Testis (tissue), 3 donors: ENCODE results near the gene PROK1. TPM values are rescaled to one million over a fixed set of nuclear protein-coding genes. Genes with fewer than 3 reads are reported as not detected.
"Not testable (repeated sequence)": the region's sequence is repeated elsewhere in the genome, so short reads cannot be mapped to it uniquely, and the experiment has no call there.

Experiments
- DNase-seq: peaks from one replicate; pipeline ENCODE4 v3.0.0-alpha.2; 2019
- H3K27ac ChIP-seq, 2 donors: fragments of 200-600 bp; sonication (generic); one replicate each; pipeline ENCODE4 v1.5.1; 2019
- H3K27me3 ChIP-seq: fragments of 200-600 bp; sonication (generic); one replicate; pipeline ENCODE4 v1.5.1; 2019
- H3K36me3 ChIP-seq: fragments of 200-600 bp; sonication (generic); one replicate; pipeline ENCODE4 v1.5.1; 2017; ENCODE audit warnings: low read depth; ENCODE audit errors: missing control alignments
- H3K4me1 ChIP-seq: fragments of 200-600 bp; sonication (generic); one replicate; pipeline ENCODE4 v1.5.1; 2019
- H3K4me3 ChIP-seq, 2 donors: fragments of 200-600 bp; sonication (generic); one replicate each; pipeline ENCODE4 v1.5.1; 2017 to 2019
- H3K9me3 ChIP-seq: fragments of 200-600 bp; sonication (generic); one replicate; pipeline ENCODE4 v1.5.1; 2017
- POLR2A ChIP-seq: fragments of 450-650 bp; IDR thresholded peaks from one replicate; pipeline ENCODE4 v1.6.1; 2017; ENCODE audit warnings: antibody characterized with exemption, mild to moderate bottlenecking, moderate library complexity
- WGBS, 2 donors: methylation state at CpG; one replicate each; pipeline ENCODE4 v1.1.5; 2018; 5-methylcytosine and 5-hydroxymethylcytosine counted together
- intact Hi-C: fragments of 100-400 bp; cut with DNase I; formaldehyde crosslinking; loops from one replicate; pipeline ENCODE4 v1.15.1; 2023; ENCODE audit warnings: low total_unique reads
- polyA plus RNA-seq: library from polyadenylated mRNA; stranded (reverse); fragments of 350-450 nt; fragmentation: Illumina TruSeq; extraction: RNeasy Lipid Tissue Mini Kit (QIAGEN cat#74804); gene quantifications from one replicate; pipeline ENCODE4 v1.2.3, GENCODE V29; 2014; ENCODE audit warnings: low read depth, low replicate concordance; ENCODE audit not compliant: insufficient read depth
- total RNA-seq, 2 donors: library from RNA; depleted of rRNA; stranded (reverse); fragments of >200 nt; gene quantifications; one replicate each; pipeline ENCODE4 v1.2.3, GENCODE V29; 2016
- TF ChIP-seq, protein P1 (sequence below), 3 experiments: fragments of 450-650 bp in 2 of 3; fragments of 200-600 bp in 1 of 3; sonication (generic) in 1 of 3; IDR thresholded peaks; one replicate each; pipeline ENCODE4 v1.5.1; 2016 to 2019; ENCODE audit warnings: antibody characterized with exemption in 3 of 3, mild to moderate bottlenecking in 2 of 3, moderate library complexity in 1 of 3

PROK1 gene
- total and polyA plus RNA-seq, 3 donors from 2014 or later: 50.4 to 85.5 (median 70.6) TPM

DNA sequence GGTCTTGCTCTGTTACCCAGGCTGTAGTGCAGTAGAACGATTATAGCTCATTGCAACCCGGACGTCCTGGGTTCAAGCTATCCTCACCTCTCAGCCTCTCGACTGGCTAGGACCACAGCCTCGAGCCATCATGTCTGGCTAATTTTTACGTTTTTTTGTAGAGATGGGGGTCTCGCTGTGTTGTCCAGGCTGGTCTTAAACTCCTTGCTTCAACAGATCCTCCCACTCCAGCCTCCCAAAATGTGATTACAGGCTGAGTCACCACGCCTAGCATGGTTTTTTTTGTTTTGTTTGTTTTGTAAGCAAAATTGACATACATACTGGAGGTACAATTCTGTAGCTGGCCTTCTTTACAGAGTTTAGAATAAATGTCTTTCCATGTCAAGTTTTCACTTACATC, 42.5 kb upstream of the PROK1 start:
- Histone ChIP-seq H3K27ac (no peak overlapping the region), H3K36me3 (no peaks in the 10 kb centered on the region), H3K27me3 (no peaks in the 10 kb centered on the region), H3K4me1 (peaks cover 24% of the 10 kb centered on the region), H3K9me3 (no peaks in the 10 kb centered on the region), H3K4me3 (peak overlapping the region in 1 of 2 donors; percentile 90)
- WGBS, 2 donors: 52 to 71% methylated on average over 8 of the region's 8 CpGs
- DNase-seq: no peak
- intact Hi-C loops: loop anchor here (10.0 kb wide), 1 partner anchor 64 kb away; no protein-coding TSS in a partner anchor
- TF ChIP-seq, protein P1, sequence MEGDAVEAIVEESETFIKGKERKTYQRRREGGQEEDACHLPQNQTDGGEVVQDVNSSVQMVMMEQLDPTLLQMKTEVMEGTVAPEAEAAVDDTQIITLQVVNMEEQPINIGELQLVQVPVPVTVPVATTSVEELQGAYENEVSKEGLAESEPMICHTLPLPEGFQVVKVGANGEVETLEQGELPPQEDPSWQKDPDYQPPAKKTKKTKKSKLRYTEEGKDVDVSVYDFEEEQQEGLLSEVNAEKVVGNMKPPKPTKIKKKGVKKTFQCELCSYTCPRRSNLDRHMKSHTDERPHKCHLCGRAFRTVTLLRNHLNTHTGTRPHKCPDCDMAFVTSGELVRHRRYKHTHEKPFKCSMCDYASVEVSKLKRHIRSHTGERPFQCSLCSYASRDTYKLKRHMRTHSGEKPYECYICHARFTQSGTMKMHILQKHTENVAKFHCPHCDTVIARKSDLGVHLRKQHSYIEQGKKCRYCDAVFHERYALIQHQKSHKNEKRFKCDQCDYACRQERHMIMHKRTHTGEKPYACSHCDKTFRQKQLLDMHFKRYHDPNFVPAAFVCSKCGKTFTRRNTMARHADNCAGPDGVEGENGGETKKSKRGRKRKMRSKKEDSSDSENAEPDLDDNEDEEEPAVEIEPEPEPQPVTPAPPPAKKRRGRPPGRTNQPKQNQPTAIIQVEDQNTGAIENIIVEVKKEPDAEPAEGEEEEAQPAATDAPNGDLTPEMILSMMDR (IDR thresholded peaks at IDR 0.05): no peak
- TF ChIP-seq POLR2A: no peak

DNA sequence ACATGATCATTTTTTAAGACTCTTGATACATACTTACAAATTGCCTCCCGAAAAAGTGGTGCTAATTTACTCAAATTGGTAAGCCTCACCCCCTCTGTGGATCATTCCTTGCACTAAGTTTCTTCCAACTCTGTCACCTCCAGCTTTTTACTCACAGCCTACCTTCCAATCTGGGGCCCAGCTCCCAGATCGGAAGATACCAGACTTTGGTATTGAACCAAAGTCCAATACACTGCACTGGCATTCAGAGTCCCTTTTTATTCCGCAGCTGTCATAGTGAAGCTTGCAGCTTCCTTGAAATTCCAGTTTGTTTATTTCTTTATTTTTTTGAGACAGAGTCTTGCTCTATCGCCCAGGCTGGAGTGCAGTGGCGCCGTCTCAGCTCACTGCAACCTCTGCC, 41.6 kb upstream of the PROK1 start:
- Histone ChIP-seq H3K9me3 (no peaks in the 10 kb centered on the region), H3K36me3 (no peaks in the 10 kb centered on the region), H3K4me3 (no peak overlapping the region), H3K4me1 (peaks cover 31% of the 10 kb centered on the region), H3K27me3 (no peaks in the 10 kb centered on the region), H3K27ac (no peak overlapping the region)
- WGBS, 2 donors: 81 to 83% methylated on average over 6 of the region's 6 CpGs
- no peak for TF ChIP-seq POLR2A
- TF ChIP-seq, protein P1 (IDR thresholded peaks at IDR 0.05): no peak
- intact Hi-C loops: loop anchor here (10.0 kb wide), 1 partner anchor 65 kb away; no protein-coding TSS in a partner anchor
- no peak for DNase-seq

DNA sequence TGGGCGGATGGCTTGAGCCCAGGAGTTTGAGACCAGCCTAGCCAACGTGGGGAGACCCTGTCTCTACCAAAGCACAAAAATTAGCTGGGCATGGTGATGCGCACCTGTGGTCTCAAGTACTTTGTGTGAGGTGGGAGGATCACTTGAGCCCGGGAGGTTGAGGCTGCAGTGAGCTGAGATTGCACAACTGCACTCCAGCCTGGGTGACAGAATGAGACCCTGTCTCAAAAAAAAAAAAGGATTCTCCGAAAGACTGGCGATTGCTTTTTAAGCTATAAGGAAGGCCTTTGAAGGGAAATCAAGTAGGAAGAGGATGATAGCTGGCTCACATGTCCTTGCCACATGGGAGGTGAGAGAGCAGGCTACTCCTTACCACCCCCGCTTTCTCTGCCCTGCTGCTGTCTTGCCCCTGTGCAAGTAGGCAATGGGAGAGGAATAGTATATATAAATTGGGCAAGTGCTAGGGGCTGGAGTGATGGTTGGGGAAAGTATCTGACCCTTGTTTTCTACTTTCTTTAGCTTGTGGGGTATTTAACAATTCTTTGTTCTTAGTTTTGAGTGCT, 39.7 kb upstream of the PROK1 start:
- H3K36me3 ChIP-seq: no peaks in the 10 kb centered on the region
- H3K4me3 ChIP-seq: no peak overlapping the region
- intact Hi-C loops: no loop called here
- H3K27me3 ChIP-seq: no peaks in the 10 kb centered on the region
- TF ChIP-seq, protein P1 (IDR thresholded peaks at IDR 0.05): no peak
- no peak for TF ChIP-seq POLR2A
- peaks cover 44% of the 10 kb centered on the region for H3K4me1 ChIP-seq
- H3K27ac ChIP-seq: no peak overlapping the region
- DNase-seq: peak; percentile 39
- no peaks in the 10 kb centered on the region for H3K9me3 ChIP-seq
- 60 to 71% methylated on average over 7 of the region's 7 CpGs for WGBS, 2 donors

DNA sequence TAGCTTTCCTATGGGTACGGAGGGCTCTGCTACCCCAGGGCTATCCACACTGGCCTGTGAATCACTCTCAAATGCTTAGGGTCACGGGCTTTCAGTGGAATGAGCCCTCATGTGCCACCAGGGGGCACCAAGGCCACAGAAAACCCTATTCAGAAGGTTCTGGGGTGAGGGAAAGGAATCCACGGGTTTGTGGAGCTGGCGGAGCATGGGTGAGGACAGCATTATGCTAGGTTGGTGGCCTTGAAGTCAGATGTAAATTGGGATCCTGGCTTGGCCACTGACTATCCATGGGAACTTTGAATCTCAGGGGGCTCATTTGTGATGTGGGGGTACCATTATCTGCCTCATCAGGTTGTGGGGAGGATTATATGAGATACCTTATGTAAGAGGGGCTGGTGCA, 38.4 kb upstream of the PROK1 start:
- no peak overlapping the region for H3K4me3 ChIP-seq
- peak overlapping the region; percentile 80 to 86 for H3K27ac ChIP-seq
- intact Hi-C loops: no loop called here
- H3K27me3 ChIP-seq: no peaks in the 10 kb centered on the region
- H3K9me3 ChIP-seq: no peaks in the 10 kb centered on the region
- WGBS, 2 donors: 21 to 40% methylated on average over 4 of the region's 4 CpGs
- TF ChIP-seq POLR2A: no peak
- TF ChIP-seq, protein P1 (IDR thresholded peaks at IDR 0.05): peak; percentile 79 to 88 (median 86)
- H3K36me3 ChIP-seq: no peaks in the 10 kb centered on the region
- peak; percentile 90 for DNase-seq
- H3K4me1 ChIP-seq: peaks cover 41% of the 10 kb centered on the region

GRCh38 chr1:110413045-110413444, 37.9 kb upstream of the PROK1 start:
- H3K4me3 ChIP-seq, DNase-seq, H3K27me3 ChIP-seq, intact Hi-C loops, H3K9me3 ChIP-seq, H3K36me3 ChIP-seq: not testable (repeated sequence)
- 20 to 34% methylated on average over 1 of the region's 1 CpG for WGBS, 2 donors
- Histone ChIP-seq H3K27ac (peak overlapping the region; percentile 80 to 86), H3K4me1 (peaks cover 41% of the 10 kb centered on the region)
